ENCODE results near the gene AKNAD1. TPM values are rescaled to one million over a fixed set of nuclear protein-coding genes. Genes with fewer than 3 reads are reported as not detected.

Gene AKNAD1
- total and polyA plus RNA-seq, 10 of the 15 experiments (the other 5 are each of a cell fraction or from before 2014, with no cell fraction given) = 0.05 to 0.13 (median 0.10) TPM; not detected in 7

- TF ChIP-seq ZBTB11 (CRISPR knock-in tag; IDR thresholded peaks at IDR 0.05) = no peak
- TF ChIP-seq TCF7 (IDR thresholded peaks at IDR 0.05; ENCODE audit: borderline replicate concordance) = no peak
- no peak for TF ChIP-seq MXI1 (IDR thresholded peaks at IDR 0.05; ENCODE audit: low read depth, low read length)
- TF ChIP-seq SUPT20H (IDR thresholded peaks at IDR 0.05; ENCODE audit: borderline replicate concordance, control insufficient read depth, low read depth, low read length) = no peak
- TF ChIP-seq NRF1 (conservative IDR thresholded peaks at IDR 0.05; ENCODE audit: low read depth, low read length) = no peak
- no peak for TF ChIP-seq SMAD5 (IDR thresholded peaks at IDR 0.05; ENCODE audit: low read depth)
Observed at GRCh38 chr1:108865316-108865910, 8.5 kb upstream of the AKNAD1 start (continued).

GRCh38 chr1:108863984-108864383, 7.1 kb upstream of the AKNAD1 start:
- Histone ChIP-seq H4K20me1 (ENCODE audit: control insufficient read depth, insufficient read depth) (no peaks in the 10 kb centered on the region), H3K36me3 (ENCODE audit: control insufficient read depth in 2 of 2, insufficient read depth in 2 of 2, low read length in 1 of 2) (no peaks in the 10 kb centered on the region), H3K79me2 (ENCODE audit: control insufficient read depth, insufficient read depth, low read length) (no peaks in the 10 kb centered on the region), H3K27ac (ENCODE audit: control insufficient read depth, insufficient read depth) (no peak overlapping the region), H3K9me3 (replicated peaks; ENCODE audit: control insufficient read depth, insufficient read depth, low read length) (no peaks in the 10 kb centered on the region), H3K4me3 (no peak overlapping the region), H2AFZ (ENCODE audit: control insufficient read depth, low read depth, low read length) (no peak overlapping the region), H3K4me2 (ENCODE audit: control insufficient read depth, insufficient read depth) (no peak overlapping the region), H3K9ac (ENCODE audit: control insufficient read depth, insufficient read depth, low read length) (no peak overlapping the region), H3K4me1 (ENCODE audit: control insufficient read depth, insufficient read depth, low read length) (peaks cover 5% of the 10 kb centered on the region; the same call in 1 of the 2 replicates), H3K27me3 (replicated peaks in 1 of 2; ENCODE audit: control insufficient read depth in 2 of 2, insufficient read depth in 2 of 2, low read length in 1 of 2) (no peaks in the 10 kb centered on the region; a peak in 2 of 4 replicates)
- ChIA-PET CTCF (interaction anchor here (1.5 to 2.3 kb wide), 2 partner anchors 34 to 36 kb away, joined by 5 to 17 read pairs; no protein-coding TSS in a partner anchor), RAD21 (ENCODE audit: unreplicated experiment) (no interaction called here), SMC1A (ENCODE audit: uncharacterized antibody, unreplicated experiment) (interaction anchor here (1.3 kb wide), 1 partner anchor 12 kb away, joined by 4 read pairs; no protein-coding TSS in a partner anchor), POLR2A (no interaction called here)
- in situ Hi-C loops (cut with MboI) (no loop called here), intact Hi-C loops (cut with micrococcal nuclease; ENCODE audit: unreplicated experiment) (no loop called here)
- ATAC-seq (peak; percentile 21; the same call in 1 of the 3 replicates), DNase-seq (ENCODE audit: low read depth, low spot score) (no peak), FAIRE-seq (no peak)
- BruUV-seq (replicated peaks) = no TSS peak
- 76% methylated on average over 4 of the region's 4 CpGs for WGBS (ENCODE audit: insufficient coverage, insufficient replicate concordance, low lambda C conversion rate, missing lambda C conversion rate)
- TF ChIP-seq ZBED1 (IDR thresholded peaks at IDR 0.05; ENCODE audit: borderline replicate concordance) = no peak
- TF ChIP-seq NFIC (IDR thresholded peaks at IDR 0.05; ENCODE audit: low read depth, low read length) = no peak
- TF ChIP-seq FOXM1 (IDR thresholded peaks at IDR 0.05; ENCODE audit: low read depth, low read length) = no peak
- TF ChIP-seq MYB (IDR thresholded peaks at IDR 0.05; ENCODE audit: borderline replicate concordance, low read depth, low read length) = no peak
- no peak for TF ChIP-seq SMC3 (IDR thresholded peaks at IDR 0.05; ENCODE audit: borderline replicate concordance, low read length)
- no peak for TF ChIP-seq KLF5 (IDR thresholded peaks at IDR 0.05; ENCODE audit: partially characterized antibody)
- no peak for TF ChIP-seq RELB (IDR thresholded peaks at IDR 0.05; ENCODE audit: low read depth)

All from GM12878 (cell line).